HepG2 (cell line): ENCODE data around the gene SIGLECL1. TPM values are rescaled to one million over a fixed set of nuclear protein-coding genes. Genes with fewer than 3 reads are reported as not detected.

Source experiments
- ATAC-seq: fragments of 200-7000 bp; cut with Tn5 transposase; 3 replicates; pipeline ENCODE4 v1.9.1; 2020; ENCODE audit warnings: mild to moderate bottlenecking, moderate library complexity
- BruUV-seq: library from RNA; stranded (reverse); fragments of 400-500 nt; replicated peaks from 2 replicates; lab custom pipeline; 2021; lab: Mats Ljungman, UMichigan
- CTCF ChIA-PET: fragments of 300-600 bp; formaldehyde crosslinking; extraction: SDS; loops from one replicate; lab custom pipeline; 2021; ENCODE audit warnings: low total read pairs, inconsistent platforms, low intra/inter-chr PET ratio; lab: Yijun Ruan, JAX
- POLR2A ChIA-PET: fragments of 350-600 bp; sonication (Branson Sonifier 250); formaldehyde crosslinking; loops from one replicate; lab custom pipeline; 2020; ENCODE audit warnings: antibody characterized with exemption, inconsistent platforms; lab: Yijun Ruan, JAX
- DNase-seq: peaks from one replicate; pipeline ENCODE4 v3.0.0-alpha.2; 2015; ENCODE audit warnings: low spot score
- FAIRE-seq: peaks from 3 replicates; lab custom pipeline; 2011; peaks lifted over from hg19 to GRCh38; lab: Jason Lieb, UNC
- H2AFZ ChIP-seq: one replicate; pipeline ENCODE4 v1.6.1; 2011; ENCODE audit warnings: low read length, inconsistent platforms
- H3K27ac ChIP-seq: fragments of 300-600 bp; 3 replicates; pipeline ENCODE4 v1.8.0; 2011; ENCODE audit warnings: mixed run types, mild to moderate bottlenecking, mixed read lengths, low read length, inconsistent platforms; ENCODE audit not compliant: insufficient read depth; ENCODE audit errors: extremely low read length
- H3K27me3 ChIP-seq, 2 experiments: fragments of 200-600 bp in 1 of 2; 2 replicates in 1 of 2; 3 replicates in 1 of 2; pipeline versions ENCODE4 v1.6.0 to v1.8.0; 2011; ENCODE audit warnings: low read length in 2 of 2, mild to moderate bottlenecking in 2 of 2, moderate library complexity in 2 of 2, inconsistent platforms in 1 of 2; ENCODE audit not compliant: insufficient read depth in 2 of 2, control insufficient read depth in 1 of 2
- H3K36me3 ChIP-seq, 2 experiments: fragments of 200-600 bp in 1 of 2; replicated peaks in 1 of 2; 2 replicates in 1 of 2; 3 replicates in 1 of 2; pipeline versions ENCODE4 v1.5.1 to v1.8.0; 2011; ENCODE audit warnings: low read length in 2 of 2, inconsistent platforms in 1 of 2; ENCODE audit not compliant: insufficient read depth in 2 of 2, control insufficient read depth in 1 of 2
- H3K4me1 ChIP-seq: 2 replicates; pipeline ENCODE4 v1.5.1; 2012; ENCODE audit warnings: low read length, inconsistent platforms; ENCODE audit not compliant: insufficient read depth
- H3K4me2 ChIP-seq: 2 replicates; pipeline ENCODE4 v1.6.0; 2011; ENCODE audit warnings: low read depth, low read length, inconsistent platforms
- H3K4me3 ChIP-seq, 3 experiments: fragments of 200-600 bp in 1 of 3; sonication (generic), shearing (Covaris generic) in 1 of 3; replicated peaks in 1 of 3; 2 replicates each; pipeline ENCODE4 v1.5.1; 2011 to 2016; ENCODE audit warnings: low read length in 3 of 3, inconsistent platforms in 2 of 3, low read depth in 2 of 3, mild to moderate bottlenecking in 2 of 3, control low read depth in 1 of 3, mixed read lengths in 1 of 3; ENCODE audit not compliant: insufficient read depth in 1 of 3
- H3K79me2 ChIP-seq: one replicate; pipeline ENCODE4 v1.6.1; 2011; ENCODE audit warnings: low read length, inconsistent platforms; ENCODE audit not compliant: insufficient read depth
- H3K9ac ChIP-seq: 2 replicates; pipeline ENCODE4 v1.6.0; 2011; ENCODE audit warnings: mild to moderate bottlenecking, low read depth, low read length, inconsistent platforms; ENCODE audit not compliant: insufficient read depth
- H3K9me3 ChIP-seq: 2 replicates; pipeline ENCODE4 v1.5.1; 2012; ENCODE audit warnings: mild to moderate bottlenecking, low read length
- H4K20me1 ChIP-seq: 2 replicates; pipeline ENCODE4 v1.6.0; 2011; ENCODE audit warnings: inconsistent platforms, mild to moderate bottlenecking, low read length, moderate library complexity; ENCODE audit not compliant: insufficient read depth
- POGZ ChIP-seq: sonication (generic); formaldehyde crosslinking; IDR thresholded peaks from 2 replicates; pipeline ENCODE4 v1.4.0; 2020; ENCODE audit warnings: mild to moderate bottlenecking, missing genetic modification reagents
- ZBTB38 ChIP-seq: sonication (generic); formaldehyde crosslinking; IDR thresholded peaks from 2 replicates; pipeline ENCODE4 v1.5.1; 2020; ENCODE audit warnings: mild to moderate bottlenecking, missing genetic modification reagents
- ZNF570 ChIP-seq: sonication (generic); formaldehyde crosslinking; IDR thresholded peaks from 2 replicates; pipeline ENCODE4 v1.4.0; 2020; ENCODE audit warnings: mild to moderate bottlenecking, missing genetic modification reagents, borderline replicate concordance
- WGBS: methylation state at CpG from one replicate; pipeline ENCODE4 v1.1.6; 2017; ENCODE audit warnings: low lambda C conversion rate; 5-methylcytosine and 5-hydroxymethylcytosine counted together
- in situ Hi-C: cut with HindIII; loops from 2 replicates; pipeline ENCODE4 v1.10.0; 2017; ENCODE audit warnings: low pct_unique_long_range_greater_than_20kb; ENCODE audit not compliant: extremely low pct_ligation_motif_present
- intact Hi-C: fragments of 100-400 bp; cut with micrococcal nuclease; formaldehyde crosslinking; loops from one replicate; pipeline ENCODE4 v1.10.0; 2022; ENCODE audit not compliant: unreplicated experiment
- polyA plus RNA-seq, 8 experiments: library from polyadenylated mRNA; depleted of rRNA in 3 of 8; stranded (reverse) in 7 of 8; unstranded in 1 of 8; fragments of >200 nt; fragmentation: Illumina TruSeq in 4 of 8; extraction: Trizol in 4 of 8; gene quantifications; 2 replicates each; pipeline versions ENCODE4 v1.2.1 to v1.2.3, GENCODE V29; 2011 to 2016; ENCODE audit warnings: low read depth in 4 of 8, missing spikeins in 1 of 8, mixed read lengths in 1 of 8; ENCODE audit not compliant: insufficient read depth in 1 of 8
- total RNA-seq, 5 experiments: library from RNA; depleted of rRNA; stranded (reverse); fragments of >200 nt; fragmentation: Illumina TruSeq; extraction: Trizol; gene quantifications; 2 replicates each; pipeline ENCODE4 v1.2.3, GENCODE V29; 2016; ENCODE audit warnings: low read depth in 1 of 5
- TF ChIP-seq, protein P1 (sequence below): sonication (generic); formaldehyde crosslinking; IDR thresholded peaks from 2 replicates; pipeline ENCODE4 v1.4.0; 2020; ENCODE audit warnings: missing genetic modification reagents
- TF ChIP-seq, protein P2 (sequence below): sonication (generic); formaldehyde crosslinking; IDR thresholded peaks from 2 replicates; pipeline ENCODE4 v1.5.1; 2020; ENCODE audit warnings: mild to moderate bottlenecking, missing genetic modification reagents, borderline replicate concordance

SIGLECL1 gene
- total and polyA plus RNA-seq, 2 of the 13 experiments (the other 11 are each of a cell fraction or from before 2014, with no cell fraction given), result not detected

DNA sequence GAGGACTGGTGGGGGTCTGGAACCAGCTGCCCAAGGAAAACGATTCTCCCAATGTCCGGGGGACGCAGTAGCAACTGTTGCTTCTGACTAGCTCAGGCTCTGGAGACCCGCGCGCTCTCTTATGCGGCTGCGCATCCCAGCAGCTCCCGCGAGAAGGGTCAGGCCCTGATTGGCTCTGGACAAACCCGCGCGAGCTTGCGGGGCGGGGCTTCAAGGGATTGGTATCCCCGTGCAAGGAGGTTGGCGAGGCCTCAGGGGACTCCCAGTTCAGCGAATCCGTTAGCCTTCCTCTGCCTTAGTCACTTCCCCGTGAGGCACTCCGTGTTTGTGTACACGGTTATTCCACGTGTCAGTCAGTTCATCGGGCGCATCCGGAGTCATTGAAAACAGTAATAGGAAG is 20.2 kb downstream of the SIGLECL1 start:
- H3K4me2 ChIP-seq, result no peak overlapping the region
- FAIRE-seq (no peak), ATAC-seq (no peak), DNase-seq (no peak)
- no peak overlapping the region for H3K4me3 ChIP-seq
- intact Hi-C loops, result no loop called here
- no peaks in the 10 kb centered on the region for H3K36me3 ChIP-seq
- no peaks in the 10 kb centered on the region for H3K9me3 ChIP-seq
- ChIA-PET POLR2A (no interaction called here), CTCF (no interaction called here)
- no peak overlapping the region for H3K9ac ChIP-seq
- in situ Hi-C loops, result no loop called here
- H3K4me1 ChIP-seq, result peaks cover 8% of the 10 kb centered on the region; the same call in 1 of the 2 replicates
- H2AFZ ChIP-seq, result no peak overlapping the region
- TF ChIP-seq, protein P1, sequence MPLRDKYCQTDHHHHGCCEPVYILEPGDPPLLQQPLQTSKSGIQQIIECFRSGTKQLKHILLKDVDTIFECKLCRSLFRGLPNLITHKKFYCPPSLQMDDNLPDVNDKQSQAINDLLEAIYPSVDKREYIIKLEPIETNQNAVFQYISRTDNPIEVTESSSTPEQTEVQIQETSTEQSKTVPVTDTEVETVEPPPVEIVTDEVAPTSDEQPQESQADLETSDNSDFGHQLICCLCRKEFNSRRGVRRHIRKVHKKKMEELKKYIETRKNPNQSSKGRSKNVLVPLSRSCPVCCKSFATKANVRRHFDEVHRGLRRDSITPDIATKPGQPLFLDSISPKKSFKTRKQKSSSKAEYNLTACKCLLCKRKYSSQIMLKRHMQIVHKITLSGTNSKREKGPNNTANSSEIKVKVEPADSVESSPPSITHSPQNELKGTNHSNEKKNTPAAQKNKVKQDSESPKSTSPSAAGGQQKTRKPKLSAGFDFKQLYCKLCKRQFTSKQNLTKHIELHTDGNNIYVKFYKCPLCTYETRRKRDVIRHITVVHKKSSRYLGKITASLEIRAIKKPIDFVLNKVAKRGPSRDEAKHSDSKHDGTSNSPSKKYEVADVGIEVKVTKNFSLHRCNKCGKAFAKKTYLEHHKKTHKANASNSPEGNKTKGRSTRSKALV (CRISPR knock-in tag), result no peak
- TF ChIP-seq, protein P2, sequence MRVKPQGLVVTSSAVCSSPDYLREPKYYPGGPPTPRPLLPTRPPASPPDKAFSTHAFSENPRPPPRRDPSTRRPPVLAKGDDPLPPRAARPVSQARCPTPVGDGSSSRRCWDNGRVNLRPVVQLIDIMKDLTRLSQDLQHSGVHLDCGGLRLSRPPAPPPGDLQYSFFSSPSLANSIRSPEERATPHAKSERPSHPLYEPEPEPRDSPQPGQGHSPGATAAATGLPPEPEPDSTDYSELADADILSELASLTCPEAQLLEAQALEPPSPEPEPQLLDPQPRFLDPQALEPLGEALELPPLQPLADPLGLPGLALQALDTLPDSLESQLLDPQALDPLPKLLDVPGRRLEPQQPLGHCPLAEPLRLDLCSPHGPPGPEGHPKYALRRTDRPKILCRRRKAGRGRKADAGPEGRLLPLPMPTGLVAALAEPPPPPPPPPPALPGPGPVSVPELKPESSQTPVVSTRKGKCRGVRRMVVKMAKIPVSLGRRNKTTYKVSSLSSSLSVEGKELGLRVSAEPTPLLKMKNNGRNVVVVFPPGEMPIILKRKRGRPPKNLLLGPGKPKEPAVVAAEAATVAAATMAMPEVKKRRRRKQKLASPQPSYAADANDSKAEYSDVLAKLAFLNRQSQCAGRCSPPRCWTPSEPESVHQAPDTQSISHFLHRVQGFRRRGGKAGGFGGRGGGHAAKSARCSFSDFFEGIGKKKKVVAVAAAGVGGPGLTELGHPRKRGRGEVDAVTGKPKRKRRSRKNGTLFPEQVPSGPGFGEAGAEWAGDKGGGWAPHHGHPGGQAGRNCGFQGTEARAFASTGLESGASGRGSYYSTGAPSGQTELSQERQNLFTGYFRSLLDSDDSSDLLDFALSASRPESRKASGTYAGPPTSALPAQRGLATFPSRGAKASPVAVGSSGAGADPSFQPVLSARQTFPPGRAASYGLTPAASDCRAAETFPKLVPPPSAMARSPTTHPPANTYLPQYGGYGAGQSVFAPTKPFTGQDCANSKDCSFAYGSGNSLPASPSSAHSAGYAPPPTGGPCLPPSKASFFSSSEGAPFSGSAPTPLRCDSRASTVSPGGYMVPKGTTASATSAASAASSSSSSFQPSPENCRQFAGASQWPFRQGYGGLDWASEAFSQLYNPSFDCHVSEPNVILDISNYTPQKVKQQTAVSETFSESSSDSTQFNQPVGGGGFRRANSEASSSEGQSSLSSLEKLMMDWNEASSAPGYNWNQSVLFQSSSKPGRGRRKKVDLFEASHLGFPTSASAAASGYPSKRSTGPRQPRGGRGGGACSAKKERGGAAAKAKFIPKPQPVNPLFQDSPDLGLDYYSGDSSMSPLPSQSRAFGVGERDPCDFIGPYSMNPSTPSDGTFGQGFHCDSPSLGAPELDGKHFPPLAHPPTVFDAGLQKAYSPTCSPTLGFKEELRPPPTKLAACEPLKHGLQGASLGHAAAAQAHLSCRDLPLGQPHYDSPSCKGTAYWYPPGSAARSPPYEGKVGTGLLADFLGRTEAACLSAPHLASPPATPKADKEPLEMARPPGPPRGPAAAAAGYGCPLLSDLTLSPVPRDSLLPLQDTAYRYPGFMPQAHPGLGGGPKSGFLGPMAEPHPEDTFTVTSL (CRISPR knock-in tag), result no peak
- no peak for TF ChIP-seq POGZ
- TF ChIP-seq ZNF570 (CRISPR knock-in tag), result no peak
- no peak for TF ChIP-seq ZBTB38
- no TSS peak for BruUV-seq
- H3K27me3 ChIP-seq, result peaks cover 4 to 20% of the 10 kb centered on the region in 2 experiments
- WGBS, result 56% methylated on average over 26 of the region's 26 CpGs
- no peak overlapping the region for H3K27ac ChIP-seq
- H4K20me1 ChIP-seq, result no peaks in the 10 kb centered on the region
- no peaks in the 10 kb centered on the region for H3K79me2 ChIP-seq
